GM21360 (cell line): ENCODE measurements around the gene PTGDR.

Source experiments
- ATAC-seq: cut with Tn5 transposase; IDR thresholded peaks from one replicate; pipeline ENCODE4 v1.9.1; 2021; ENCODE audit warnings: mild to moderate bottlenecking, moderate library complexity; ENCODE audit not compliant: unreplicated experiment

The PTGDR gene

GRCh38 chr14:52263190-52263589 lies 4.3 kb upstream of the PTGDR start:
- ATAC-seq = no peak

- ATAC-seq = no peak
These were observed 2.2 kb upstream of the PTGDR start for GRCh38 chr14:52265253-52265652.

- ATAC-seq = no peak
These were observed 1.3 kb upstream of the PTGDR start for GRCh38 chr14:52266179-52266578.

GRCh38 chr14:52266782-52267181 lies 716 bp upstream of the PTGDR start:
- ATAC-seq = no peak

GRCh38 chr14:52268279-52269061 lies 972 bp downstream of the PTGDR start:
- no peak for ATAC-seq

- ATAC-seq = no peak
These were observed 1.6 kb downstream of the PTGDR start for GRCh38 chr14:52269100-52269499.

- ATAC-seq = no peak
These were observed 2.5 kb downstream of the PTGDR start for GRCh38 chr14:52269982-52270381.

- ATAC-seq = no peak
These were observed 4.0 kb downstream of the PTGDR start for GRCh38 chr14:52271538-52271937.

- ATAC-seq = no peak
These were observed 4.9 kb downstream of the PTGDR start for GRCh38 chr14:52272375-52272774.

GRCh38 chr14:52275372-52275771 lies 7.9 kb downstream of the PTGDR start:
- no peak for ATAC-seq

- no peak for ATAC-seq
These were observed 10.1 kb downstream of the PTGDR start for GRCh38 chr14:52277552-52277951.

- no peak for ATAC-seq
These were observed 11.9 kb downstream of the PTGDR start for GRCh38 chr14:52279408-52279807.

GRCh38 chr14:52283099-52283498 lies 15.6 kb downstream of the PTGDR start:
- ATAC-seq = no peak

GRCh38 chr14:52286661-52287649 lies 19.5 kb downstream of the PTGDR start:
- ATAC-seq = no peak

GRCh38 chr14:52296378-52296777 lies 28.9 kb downstream of the PTGDR start:
- ATAC-seq = no peak

- ATAC-seq = no peak
These were observed 31.3 kb downstream of the PTGDR start for GRCh38 chr14:52298795-52299194.

- ATAC-seq = no peak
These were observed 32.3 kb downstream of the PTGDR start for GRCh38 chr14:52299692-52300278.

- no peak for ATAC-seq
These were observed 35.7 kb downstream of the PTGDR start for GRCh38 chr14:52303236-52303635.

- ATAC-seq = no peak
These were observed 36.9 kb downstream of the PTGDR start for GRCh38 chr14:52304248-52304904.

- ATAC-seq = no peak
These were observed 37.5 kb downstream of the PTGDR start for GRCh38 chr14:52305014-52305413.

- no peak for ATAC-seq
These were observed 39.9 kb downstream of the PTGDR start for GRCh38 chr14:52307376-52307775.
